Endothelial cell (in vitro differentiated cells): ENCODE data around the gene MRPS26. TPM values are rescaled to one million over a fixed set of nuclear protein-coding genes. Genes with fewer than 3 reads are reported as not detected.
"Not testable (repeated sequence)": the region's sequence is repeated elsewhere in the genome, so short reads cannot be mapped to it uniquely, and the experiment has no call there.

Experiments
- DNase-seq: peaks from one replicate; pipeline ENCODE4 v3.0.0; 2021; ENCODE audit warnings: low spot score
- H3K27ac Mint-ChIP-seq: one replicate; pipeline ENCODE4 v1.8.0; 2021; ENCODE audit warnings: mixed read lengths, inconsistent platforms; ENCODE audit not compliant: unreplicated experiment
- H3K27me3 Mint-ChIP-seq: one replicate; pipeline ENCODE4 v1.8.0; 2021; ENCODE audit warnings: mild to moderate bottlenecking, moderate library complexity, mixed read lengths, inconsistent platforms; ENCODE audit not compliant: unreplicated experiment
- H3K36me3 Mint-ChIP-seq: one replicate; pipeline ENCODE4 v1.8.0; 2021; ENCODE audit warnings: mild to moderate bottlenecking, low read depth, mixed read lengths, inconsistent platforms; ENCODE audit not compliant: unreplicated experiment
- H3K4me1 Mint-ChIP-seq: one replicate; pipeline ENCODE4 v1.8.0; 2021; ENCODE audit warnings: mild to moderate bottlenecking, mixed read lengths, inconsistent platforms; ENCODE audit not compliant: unreplicated experiment
- H3K4me3 Mint-ChIP-seq: one replicate; pipeline ENCODE4 v1.8.0; 2021; ENCODE audit warnings: mild to moderate bottlenecking, mixed read lengths, inconsistent platforms; ENCODE audit not compliant: unreplicated experiment
- H3K9me3 Mint-ChIP-seq: one replicate; pipeline ENCODE4 v1.8.0; 2021; ENCODE audit warnings: mixed read lengths, inconsistent platforms; ENCODE audit not compliant: unreplicated experiment
- total RNA-seq: library from RNA; stranded (reverse); fragmentation: NEBNext Ultra II Directional; extraction: Animal tissue kit (Norgen Biotek cat#: 25700); gene quantifications from one replicate; pipeline ENCODE4 v1.2.1, GENCODE V29; 2021; ENCODE audit not compliant: unreplicated experiment
- TF ChIP-seq, protein P1 (sequence below): fragments of 200-600 bp; sonication (generic); IDR thresholded peaks from one replicate; pipeline ENCODE4 v1.5.0; 2021; ENCODE audit warnings: antibody characterized with exemption; ENCODE audit not compliant: unreplicated experiment

The MRPS26 gene
- total RNA-seq, 1 donor from 2014 or later: 28.9 TPM

DNA sequence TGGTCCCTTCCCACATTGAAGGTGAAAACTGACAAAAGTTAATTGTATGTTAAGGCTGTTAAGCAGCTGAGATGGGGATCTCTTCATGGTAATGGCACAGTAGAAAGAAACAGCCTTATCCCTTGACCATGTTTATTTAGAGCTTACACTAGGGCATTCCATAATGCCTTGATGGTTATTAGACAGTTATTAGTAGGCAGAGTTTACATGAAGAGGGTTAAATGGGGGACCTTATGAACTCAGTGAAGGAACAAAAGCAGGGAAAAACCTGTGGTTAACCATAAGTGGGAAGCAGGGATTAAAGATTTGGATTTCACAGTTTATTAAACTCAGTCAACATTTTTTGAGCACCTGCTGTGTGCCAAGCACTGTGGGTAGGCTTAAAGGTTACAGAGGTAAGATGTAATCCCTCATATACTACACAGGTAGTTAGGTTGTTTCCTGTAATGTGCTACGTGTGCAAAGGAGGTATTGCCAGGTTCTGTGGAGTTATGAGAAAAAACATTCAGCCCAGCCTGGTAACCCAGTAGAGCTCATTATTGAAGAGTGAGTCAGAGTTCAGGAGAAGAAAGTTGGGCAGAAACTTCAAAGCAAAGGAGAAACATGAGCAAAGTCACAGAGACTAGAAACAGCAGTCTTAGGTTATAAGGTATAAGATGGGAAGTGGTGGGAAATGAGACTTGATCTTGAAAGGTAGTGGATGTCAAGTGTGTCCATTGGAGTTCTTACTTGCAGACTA is 34.7 kb upstream of the MRPS26 start:
- Mint-ChIP-seq H3K36me3 (peaks cover 12% of the 10 kb centered on the region), H3K4me3 (no peak overlapping the region)

DNA sequence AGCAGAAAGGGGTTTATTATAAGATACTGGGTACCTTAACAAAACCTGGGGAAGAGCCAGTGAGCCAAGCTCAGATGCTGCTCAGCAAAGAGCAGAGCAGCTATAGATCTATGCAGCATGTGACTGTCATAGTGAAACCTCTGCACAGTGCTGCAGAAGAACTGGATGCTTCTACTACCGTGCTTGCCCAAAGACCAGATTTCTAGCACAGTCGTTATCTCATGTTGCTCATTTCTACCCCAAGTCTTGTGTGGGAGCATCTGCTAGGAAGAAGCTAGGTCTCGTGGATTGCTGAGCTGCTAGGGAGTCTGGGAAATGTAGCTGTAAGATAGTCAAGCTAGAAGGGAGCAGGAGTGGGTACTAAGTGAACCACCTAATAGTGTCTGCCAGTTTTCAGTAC is 34.1 kb upstream of the MRPS26 start:
- no peaks in the 10 kb centered on the region for H3K9me3 Mint-ChIP-seq
- no peak for DNase-seq
- no peak overlapping the region for H3K27ac Mint-ChIP-seq
- TF ChIP-seq, protein P1, sequence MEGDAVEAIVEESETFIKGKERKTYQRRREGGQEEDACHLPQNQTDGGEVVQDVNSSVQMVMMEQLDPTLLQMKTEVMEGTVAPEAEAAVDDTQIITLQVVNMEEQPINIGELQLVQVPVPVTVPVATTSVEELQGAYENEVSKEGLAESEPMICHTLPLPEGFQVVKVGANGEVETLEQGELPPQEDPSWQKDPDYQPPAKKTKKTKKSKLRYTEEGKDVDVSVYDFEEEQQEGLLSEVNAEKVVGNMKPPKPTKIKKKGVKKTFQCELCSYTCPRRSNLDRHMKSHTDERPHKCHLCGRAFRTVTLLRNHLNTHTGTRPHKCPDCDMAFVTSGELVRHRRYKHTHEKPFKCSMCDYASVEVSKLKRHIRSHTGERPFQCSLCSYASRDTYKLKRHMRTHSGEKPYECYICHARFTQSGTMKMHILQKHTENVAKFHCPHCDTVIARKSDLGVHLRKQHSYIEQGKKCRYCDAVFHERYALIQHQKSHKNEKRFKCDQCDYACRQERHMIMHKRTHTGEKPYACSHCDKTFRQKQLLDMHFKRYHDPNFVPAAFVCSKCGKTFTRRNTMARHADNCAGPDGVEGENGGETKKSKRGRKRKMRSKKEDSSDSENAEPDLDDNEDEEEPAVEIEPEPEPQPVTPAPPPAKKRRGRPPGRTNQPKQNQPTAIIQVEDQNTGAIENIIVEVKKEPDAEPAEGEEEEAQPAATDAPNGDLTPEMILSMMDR: no peak
- H3K4me1 Mint-ChIP-seq: no peaks in the 10 kb centered on the region
- peaks cover 14% of the 10 kb centered on the region for H3K36me3 Mint-ChIP-seq
- H3K27me3 Mint-ChIP-seq: no peaks in the 10 kb centered on the region
- no peak overlapping the region for H3K4me3 Mint-ChIP-seq

More for the DNA sequence above, 34.7 kb upstream of the MRPS26 start:
- no peak overlapping the region for H3K27ac Mint-ChIP-seq
- TF ChIP-seq, protein P1: no peak
- DNase-seq: no peak
- no peaks in the 10 kb centered on the region for H3K27me3 Mint-ChIP-seq
- no peaks in the 10 kb centered on the region for H3K4me1 Mint-ChIP-seq
- H3K9me3 Mint-ChIP-seq: no peaks in the 10 kb centered on the region

DNA sequence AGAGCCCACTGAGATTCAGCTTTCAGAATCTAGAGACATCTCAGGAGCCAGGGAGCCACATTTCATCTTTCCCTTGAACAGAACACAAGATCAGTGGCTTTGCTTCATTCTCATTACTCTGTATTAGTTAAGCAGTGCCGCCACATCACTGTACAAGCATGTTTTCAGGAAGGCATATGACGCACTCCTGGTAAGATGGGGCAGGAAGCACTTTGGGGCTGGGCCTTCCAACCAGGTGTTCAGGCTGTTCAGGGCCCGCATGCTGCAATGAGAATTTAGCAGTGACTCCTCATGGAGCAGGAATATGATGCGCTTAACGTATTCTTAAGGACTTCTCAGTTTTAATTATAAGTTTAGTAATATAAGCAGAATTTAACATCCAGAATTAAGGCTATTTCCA is 32.1 kb upstream of the MRPS26 start:
- Mint-ChIP-seq H3K36me3 (peaks cover 21% of the 10 kb centered on the region), H3K27me3 (peaks cover 2% of the 10 kb centered on the region), H3K9me3 (no peaks in the 10 kb centered on the region), H3K27ac (no peak overlapping the region), H3K4me1 (no peaks in the 10 kb centered on the region), H3K4me3 (no peak overlapping the region)
- TF ChIP-seq, protein P1: no peak
- DNase-seq: no peak

DNA sequence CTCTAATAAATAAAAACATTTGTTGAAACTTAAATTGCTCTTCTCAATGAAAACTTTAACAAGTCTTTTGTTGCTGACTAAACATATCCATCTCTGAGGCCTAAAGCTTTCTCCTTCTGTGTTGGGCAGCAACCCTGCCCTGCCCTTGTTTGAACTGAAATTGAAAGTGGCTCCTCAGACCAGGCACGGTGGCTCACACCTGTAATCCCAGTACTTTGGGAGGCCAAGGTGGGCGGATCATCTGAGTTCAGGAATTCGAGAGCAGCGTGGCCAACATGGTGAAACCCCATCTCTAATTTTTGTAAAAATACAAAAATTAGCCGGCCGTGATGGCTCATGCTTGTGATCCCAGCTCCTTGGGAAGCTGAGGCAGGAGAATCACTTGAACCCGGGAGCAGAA is 31.7 kb upstream of the MRPS26 start:
- no peak for DNase-seq
- Mint-ChIP-seq H3K4me1 (no peaks in the 10 kb centered on the region), H3K36me3 (peaks cover 21% of the 10 kb centered on the region), H3K27me3 (peaks cover 2% of the 10 kb centered on the region), H3K4me3 (no peak overlapping the region), H3K27ac (no peak overlapping the region), H3K9me3 (no peaks in the 10 kb centered on the region)
- TF ChIP-seq, protein P1: no peak

DNA sequence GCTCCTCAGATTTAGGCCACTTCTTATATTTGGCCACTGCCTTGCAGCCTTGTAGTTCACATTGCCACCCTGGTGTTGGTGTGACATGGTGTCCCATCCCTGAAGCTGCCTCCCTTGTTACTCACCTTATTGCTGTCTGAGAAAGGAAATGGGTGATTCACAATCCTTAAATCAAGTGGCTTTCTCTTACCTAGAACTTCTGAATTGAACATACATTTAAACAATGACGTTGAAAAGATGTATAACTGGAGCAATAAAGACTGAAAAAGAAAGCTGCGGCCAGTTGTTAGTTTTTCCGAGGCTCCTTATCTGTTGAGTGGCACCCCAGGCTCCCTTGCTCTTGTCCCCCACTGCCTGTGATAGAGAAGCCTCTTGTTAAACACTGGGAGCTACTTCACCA is 31.2 kb upstream of the MRPS26 start:
- no peak overlapping the region for H3K27ac Mint-ChIP-seq
- DNase-seq: no peak
- peaks cover 2% of the 10 kb centered on the region for H3K27me3 Mint-ChIP-seq
- no peaks in the 10 kb centered on the region for H3K9me3 Mint-ChIP-seq
- H3K4me3 Mint-ChIP-seq: no peak overlapping the region
- TF ChIP-seq, protein P1: no peak
- H3K4me1 Mint-ChIP-seq: no peaks in the 10 kb centered on the region
- H3K36me3 Mint-ChIP-seq: peaks cover 21% of the 10 kb centered on the region

DNA sequence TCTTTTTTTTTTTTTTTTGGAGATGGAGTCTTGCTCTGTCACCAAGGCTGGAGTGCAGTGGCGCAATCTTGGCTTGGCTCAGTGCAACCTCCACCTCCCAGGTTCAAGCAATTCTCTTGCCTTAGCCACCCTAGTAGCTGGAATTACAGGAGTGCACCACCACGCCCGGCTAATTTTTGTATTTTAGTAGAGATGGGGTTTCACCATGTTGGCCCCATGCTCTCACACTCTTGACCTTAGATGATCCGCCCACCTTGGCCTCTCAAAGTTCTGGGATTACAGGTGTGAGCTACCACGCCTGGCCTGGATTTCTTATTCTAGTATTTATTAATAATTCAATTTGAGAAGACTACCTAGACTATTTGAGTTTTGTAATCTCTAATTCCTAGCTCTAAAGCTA is 30.6 kb upstream of the MRPS26 start:
- peaks cover 21% of the 10 kb centered on the region for H3K36me3 Mint-ChIP-seq
- DNase-seq, H3K4me3 Mint-ChIP-seq, H3K4me1 Mint-ChIP-seq, H3K9me3 Mint-ChIP-seq, H3K27ac Mint-ChIP-seq, H3K27me3 Mint-ChIP-seq: not testable (repeated sequence)
